Hypothalamus (tissue), 51 donors: ENCODE results near the gene BHLHA9.
"Not testable (repeated sequence)": the region's sequence is repeated elsewhere in the genome, so short reads cannot be mapped to it uniquely, and the experiment has no call there.

Experiments
- DNase-seq, 51 donors: peaks; one replicate each; lab custom pipeline; 2025; lab: John Stamatoyannopoulos, UW

The BHLHA9 gene

DNA sequence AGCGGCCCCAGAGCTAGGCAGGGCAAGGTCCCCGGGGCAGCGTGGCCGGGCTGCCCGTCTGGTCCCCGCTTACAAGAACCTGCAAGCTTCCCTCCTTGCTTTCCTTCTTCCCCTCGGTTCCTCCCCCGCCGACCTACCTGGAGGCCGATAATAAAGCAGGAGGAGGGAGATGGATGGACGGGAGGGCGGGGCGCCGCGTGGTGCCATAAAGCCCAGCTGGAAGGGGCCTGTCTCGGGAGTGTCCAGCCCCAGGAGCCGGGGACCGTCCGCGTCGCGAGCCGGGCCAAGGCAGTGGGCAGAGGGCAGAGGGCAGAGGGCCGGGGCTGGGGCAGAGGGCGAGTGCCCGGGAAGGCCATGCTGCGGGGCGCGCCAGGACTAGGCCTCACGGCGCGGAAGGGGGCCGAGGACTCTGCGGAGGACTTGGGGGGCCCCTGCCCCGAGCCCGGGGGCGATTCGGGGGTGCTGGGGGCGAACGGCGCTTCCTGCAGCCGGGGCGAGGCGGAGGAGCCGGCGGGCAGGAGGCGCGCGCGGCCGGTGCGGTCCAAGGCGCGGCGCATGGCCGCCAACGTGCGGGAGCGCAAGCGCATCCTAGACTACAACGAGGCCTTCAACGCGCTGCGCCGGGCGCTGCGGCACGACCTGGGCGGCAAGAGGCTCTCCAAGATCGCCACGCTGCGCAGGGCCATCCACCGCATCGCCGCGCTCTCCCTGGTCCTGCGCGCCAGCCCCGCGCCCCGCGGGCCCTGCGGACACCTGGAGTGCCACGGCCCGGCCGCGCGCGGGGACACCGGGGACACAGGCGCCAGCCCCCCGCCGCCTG is at the start of gene BHLHA9:
Gene BHLHA9, plus strand, starts transcription at position 235 of the 820 bp plus-strand sequence. Its CDS starts 120 bp downstream, at position 355.
- DNase-seq: peak in 1 of 51 donors; percentile 8

DNA sequence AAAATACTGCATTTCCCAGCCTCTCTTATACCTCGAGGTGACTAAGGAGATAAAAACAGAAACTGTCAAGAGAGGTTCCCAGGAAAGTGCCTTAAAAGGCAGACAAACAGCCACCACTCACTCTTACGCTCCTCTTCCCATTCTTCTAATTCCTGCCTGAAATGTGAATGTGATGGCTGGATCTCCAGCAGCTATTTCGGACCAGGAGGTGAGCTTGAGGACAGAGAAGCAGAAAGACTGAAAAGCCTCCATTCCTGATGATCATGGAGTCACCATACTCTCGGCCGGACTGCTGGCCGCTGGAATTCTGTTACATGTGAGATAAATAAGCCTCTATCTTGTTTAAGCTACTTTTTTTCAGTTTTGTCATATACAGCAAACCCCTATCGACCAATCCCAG is 49.0 kb upstream of the BHLHA9 start:
- DNase-seq: no peak

DNA sequence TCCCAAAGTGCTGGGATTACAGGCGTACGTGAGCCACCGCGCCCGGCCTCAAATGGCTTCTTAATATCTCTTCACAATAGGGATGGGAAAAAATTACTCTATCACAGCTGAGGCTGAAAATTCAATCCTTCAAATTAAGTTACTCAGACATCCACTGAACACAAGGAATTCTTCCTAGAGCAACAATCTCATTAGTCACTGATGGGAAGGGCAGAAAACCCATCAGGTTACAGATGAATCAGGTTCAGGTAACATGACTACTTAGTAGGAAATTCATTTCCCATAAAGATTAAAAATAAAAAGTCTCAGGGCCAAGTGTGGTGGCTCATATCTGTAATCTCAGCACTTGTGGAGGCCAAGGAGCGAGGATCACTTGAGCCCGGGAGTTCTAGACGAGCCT is 47.9 kb upstream of the BHLHA9 start:
- DNase-seq: no peak

- DNase-seq: no peak
Observed at GRCh38 chr17:1223662-1224061, 46.6 kb upstream of the BHLHA9 start.

GRCh38 chr17:1224330-1224729 is 45.9 kb upstream of the BHLHA9 start:
- DNase-seq: no peak

DNA sequence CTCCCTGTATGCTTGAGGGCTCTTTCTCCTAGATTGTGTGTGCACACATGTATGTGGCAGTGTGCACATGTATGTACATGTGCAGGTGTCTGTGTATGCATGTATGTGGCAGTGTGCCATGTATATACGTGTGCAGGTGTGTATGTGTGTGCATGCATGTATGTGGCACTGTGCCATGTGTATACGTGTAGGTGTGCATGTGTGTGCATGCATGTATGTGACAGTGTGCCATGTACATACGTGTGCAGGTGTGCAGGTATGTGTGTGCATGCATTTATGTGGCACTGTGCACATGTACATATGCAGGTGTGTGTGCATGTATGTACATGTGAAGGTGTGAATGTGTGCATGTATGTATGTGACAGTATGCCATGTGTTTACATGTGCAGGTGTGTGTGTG is 43.9 kb upstream of the BHLHA9 start:
- DNase-seq: no peak

DNA sequence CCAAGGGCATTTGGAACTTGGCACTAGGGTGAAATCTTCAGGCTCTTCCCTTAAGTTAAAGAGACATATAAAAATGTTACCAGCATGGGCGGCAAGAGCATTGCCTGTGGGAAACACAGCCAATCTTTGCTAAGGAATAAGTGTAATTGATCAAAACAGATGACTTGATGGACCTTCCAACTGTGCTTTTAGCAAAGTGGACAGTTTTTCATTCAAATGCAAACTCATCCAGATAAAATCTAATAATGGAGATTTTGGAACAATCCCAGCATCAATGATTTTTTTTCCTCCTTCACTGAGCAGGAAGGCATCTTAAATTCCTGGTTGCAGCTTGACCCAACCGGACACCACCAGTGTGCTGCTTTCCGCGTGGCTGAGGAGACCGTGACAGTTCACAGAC is 42.9 kb upstream of the BHLHA9 start:
- DNase-seq: no peak

DNA sequence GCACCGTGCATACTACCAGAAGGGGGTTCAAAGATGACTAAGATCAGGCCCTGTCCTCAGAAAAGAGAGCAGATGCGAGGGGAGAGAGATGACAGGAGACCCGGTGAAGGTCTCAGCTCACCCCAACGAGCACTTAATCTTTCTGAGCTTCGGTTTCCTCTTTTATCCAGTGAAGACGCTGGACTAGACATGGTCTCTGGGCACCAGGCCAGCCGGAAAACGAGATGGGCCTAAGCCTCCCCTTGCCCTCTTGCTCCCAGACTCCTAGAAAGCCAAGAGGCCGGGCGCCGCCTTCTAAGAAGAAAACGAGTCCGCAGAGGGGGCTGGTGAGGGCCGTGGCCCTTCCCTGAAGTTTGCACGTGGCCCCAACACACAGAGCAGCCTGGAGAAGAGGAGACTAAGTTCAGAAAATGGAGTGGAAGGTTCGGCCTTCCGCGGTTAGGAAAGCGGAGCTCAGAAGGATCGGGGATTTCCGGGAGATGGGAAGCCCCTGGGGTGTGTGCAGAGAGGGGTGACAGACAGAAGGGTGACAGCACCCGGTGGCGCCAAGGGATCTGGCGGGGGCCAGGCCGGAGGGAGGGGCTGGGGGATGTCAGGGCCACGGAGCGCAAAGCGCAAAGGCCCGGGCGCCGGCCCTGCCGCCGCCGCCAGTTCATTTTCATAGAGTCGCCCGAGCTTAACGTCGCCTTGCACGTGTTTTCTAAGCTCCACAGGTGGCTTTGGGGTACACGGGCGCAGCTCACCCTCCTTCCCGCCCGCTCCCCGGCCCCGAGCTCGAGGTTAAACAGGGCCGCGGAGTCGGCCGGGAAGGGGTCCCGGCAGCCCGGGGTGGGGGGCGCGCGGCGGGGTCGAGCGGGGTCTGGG is 42.1 kb upstream of the BHLHA9 start:
- DNase-seq: peak in 2 of 51 donors; percentile 6 to 11

DNA sequence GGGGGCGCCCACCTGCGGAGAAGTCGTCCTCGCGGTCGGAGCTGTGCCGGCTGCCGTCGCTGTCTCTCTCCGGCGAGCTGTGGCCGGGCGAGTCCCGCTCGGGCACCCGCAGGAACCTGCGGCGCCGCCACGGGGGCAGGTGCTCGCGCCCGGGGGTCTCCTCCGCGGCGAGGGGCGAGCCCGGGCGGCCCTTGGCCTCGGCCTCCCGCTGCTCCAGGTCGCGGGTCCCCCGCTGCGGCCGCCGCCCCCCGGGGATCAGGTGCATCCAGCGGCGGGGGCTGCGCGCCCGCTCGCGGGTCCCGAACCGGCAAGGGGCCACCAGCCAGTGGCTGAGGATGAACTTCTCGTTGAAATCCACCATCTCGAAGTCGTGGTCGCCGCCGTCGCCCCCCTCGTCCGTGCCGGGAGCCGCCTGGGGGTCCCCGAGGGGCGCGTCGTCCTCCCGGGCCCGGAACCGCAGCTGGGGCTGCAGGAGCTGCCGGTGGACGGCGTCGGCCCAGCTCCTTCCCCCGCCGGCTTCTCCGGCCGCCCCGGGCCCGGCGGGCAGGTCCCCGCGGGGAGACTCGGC is 41.4 kb upstream of the BHLHA9 start:
- DNase-seq: no peak

- DNase-seq: peak in 20 of 51 donors; percentile 5 to 53 (median 18)
Observed at GRCh38 chr17:1229349-1229899, 40.8 kb upstream of the BHLHA9 start.

DNA sequence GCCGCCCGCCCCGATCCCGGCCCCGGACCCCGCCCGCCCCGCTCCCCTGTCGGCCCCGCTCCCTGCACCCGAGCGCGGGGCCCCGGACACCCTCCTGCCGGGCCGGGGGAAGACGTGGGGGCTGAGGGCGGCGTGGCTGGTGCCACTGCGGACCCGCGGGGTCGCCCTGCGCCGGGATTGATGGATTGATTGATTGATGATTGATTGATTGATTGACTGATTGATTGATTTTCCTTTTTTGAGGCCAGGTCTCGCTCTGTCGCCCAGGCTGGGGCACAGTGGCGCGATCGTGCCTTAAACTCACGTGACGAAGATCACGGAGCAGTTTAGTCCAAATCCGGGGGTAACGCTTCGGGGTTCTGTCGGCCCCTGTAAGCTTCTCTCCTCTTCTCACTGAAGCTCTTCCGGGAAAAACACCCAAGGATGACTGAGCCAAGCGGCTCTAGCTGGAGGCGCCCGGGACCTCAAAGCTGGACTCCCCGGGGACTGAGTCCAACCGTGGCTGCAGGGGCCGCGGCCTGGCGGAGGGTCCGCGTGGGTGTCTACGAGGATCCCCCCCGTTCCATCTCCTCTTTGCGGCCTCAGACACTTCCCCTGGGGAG is 40.2 kb upstream of the BHLHA9 start:
- no peak for DNase-seq

GRCh38 chr17:1231456-1231855 is 38.8 kb upstream of the BHLHA9 start:
- peak in 2 of 51 donors; percentile 6 to 13 for DNase-seq

DNA sequence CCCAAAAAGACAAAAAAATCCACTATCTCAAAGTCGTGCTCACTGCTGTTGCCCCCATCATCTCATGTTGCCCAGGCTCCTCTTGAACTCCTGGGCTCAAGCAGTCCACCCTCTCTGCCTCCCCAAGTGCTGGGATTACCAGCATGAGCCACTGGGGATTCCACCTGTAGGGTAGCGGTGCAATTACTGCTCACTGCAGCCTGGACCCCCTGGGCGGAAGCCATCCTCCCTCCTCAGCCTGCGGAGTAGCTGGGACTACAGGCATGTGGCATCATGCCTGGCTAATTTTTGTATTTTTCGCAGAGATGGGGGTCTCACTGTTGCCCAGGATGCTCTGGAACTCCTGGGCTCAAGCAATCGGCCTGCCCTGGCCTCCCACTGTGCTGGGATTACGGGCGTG is 37.9 kb upstream of the BHLHA9 start:
- no peak for DNase-seq

GRCh38 chr17:1232786-1233185 is 37.5 kb upstream of the BHLHA9 start:
- DNase-seq: no peak

GRCh38 chr17:1234455-1234854 is 35.8 kb upstream of the BHLHA9 start:
- no peak for DNase-seq

GRCh38 chr17:1237471-1237870 is 32.8 kb upstream of the BHLHA9 start:
- DNase-seq: no peak

- no peak for DNase-seq
Observed at GRCh38 chr17:1239210-1239609, 31.0 kb upstream of the BHLHA9 start.

GRCh38 chr17:1240426-1240825 is 29.8 kb upstream of the BHLHA9 start:
- DNase-seq: not testable (repeated sequence)

DNA sequence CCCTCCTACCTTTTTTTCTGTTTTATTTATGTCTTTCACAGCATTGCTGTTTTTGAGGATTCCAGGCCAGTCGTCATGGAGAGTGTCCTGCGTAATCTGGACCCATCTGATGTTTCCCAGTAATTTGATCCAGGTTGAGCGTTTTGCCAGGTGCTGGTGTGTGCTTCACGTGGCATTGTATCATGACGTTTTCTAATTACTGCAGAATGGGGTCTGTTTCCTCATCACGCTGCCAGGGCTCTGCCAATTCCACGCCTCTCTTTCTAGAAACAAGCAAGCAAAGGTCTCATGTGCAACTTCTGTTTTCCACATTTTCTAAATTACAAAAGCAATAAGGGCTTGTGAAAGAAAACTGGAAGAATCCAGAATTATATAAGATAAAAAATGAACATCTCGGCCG is 28.3 kb upstream of the BHLHA9 start:
- no peak for DNase-seq

DNA sequence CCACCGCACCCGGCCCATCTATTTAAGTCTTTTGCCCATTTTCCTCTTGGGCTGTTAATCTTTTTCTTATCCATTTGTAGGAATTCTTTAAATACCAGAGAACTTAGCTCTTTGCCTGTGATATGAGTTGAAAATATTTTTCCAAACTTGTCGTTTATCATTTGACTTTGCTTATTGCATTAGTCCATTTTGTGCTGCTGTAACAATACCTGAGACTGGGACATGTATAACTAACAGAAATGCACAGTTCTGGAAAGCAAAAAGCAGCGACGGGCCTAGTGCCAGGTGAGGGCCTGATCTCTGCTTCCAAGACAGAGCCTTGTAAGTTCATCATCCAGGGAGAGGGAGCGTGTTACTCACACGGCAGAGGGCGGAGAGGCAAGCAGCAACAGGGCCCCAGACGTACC is 25.6 kb upstream of the BHLHA9 start:
- no peak for DNase-seq
